Stimulated activated CD8-positive, alpha-beta memory T cell treated with anti-CD3 and anti-CD28 coated beads, Interleukin-4, amount 100 ng/mL, for 1 hour (primary cell): ENCODE results near the gene METRNL.
"Not testable (repeated sequence)": the region's sequence is repeated elsewhere in the genome, so short reads cannot be mapped to it uniquely, and the experiment has no call there.

Experiments used
- DNase-seq, 2 donors: peaks; one replicate each; pipeline ENCODE4 v3.0.0-alpha.2; 2020; ENCODE audit warnings: low read depth in 2 of 2, low spot score in 1 of 2

The METRNL gene

GRCh38 chr17:83051396-83052240, 27.8 kb upstream of the METRNL start:
- DNase-seq: peak; percentile 96 to 97

- no peak for DNase-seq
Observed at GRCh38 chr17:83052241-83052564, 27.2 kb upstream of the METRNL start.

- no peak for DNase-seq
Observed at GRCh38 chr17:83053021-83053681, 26.3 kb upstream of the METRNL start.

- DNase-seq: no peak
Observed at GRCh38 chr17:83053739-83054451, 25.5 kb upstream of the METRNL start.

- no peak for DNase-seq
Observed at GRCh38 chr17:83054518-83055125, 24.8 kb upstream of the METRNL start.

- not testable (repeated sequence) for DNase-seq
Observed at GRCh38 chr17:83055176-83055575, 24.2 kb upstream of the METRNL start.

- DNase-seq: no peak
Observed at GRCh38 chr17:83055911-83056582, 23.4 kb upstream of the METRNL start.

GRCh38 chr17:83056583-83057396, 22.6 kb upstream of the METRNL start:
- DNase-seq: no peak

GRCh38 chr17:83057397-83057761, 22.0 kb upstream of the METRNL start:
- DNase-seq: no peak

GRCh38 chr17:83057793-83058265, 21.6 kb upstream of the METRNL start:
- DNase-seq: no peak

GRCh38 chr17:83058266-83058798, 21.1 kb upstream of the METRNL start:
- no peak for DNase-seq

GRCh38 chr17:83061586-83061985, 17.8 kb upstream of the METRNL start:
- DNase-seq: no peak

- no peak for DNase-seq
Observed at GRCh38 chr17:83062011-83062817, 17.2 kb upstream of the METRNL start.

- DNase-seq: no peak
Observed at GRCh38 chr17:83062818-83063671, 16.4 kb upstream of the METRNL start.

GRCh38 chr17:83064021-83064731, 15.2 kb upstream of the METRNL start:
- DNase-seq: no peak

GRCh38 chr17:83064732-83065659, 14.4 kb upstream of the METRNL start:
- DNase-seq: no peak
